ENCODE measurements around the gene KCNJ14.

DNA sequence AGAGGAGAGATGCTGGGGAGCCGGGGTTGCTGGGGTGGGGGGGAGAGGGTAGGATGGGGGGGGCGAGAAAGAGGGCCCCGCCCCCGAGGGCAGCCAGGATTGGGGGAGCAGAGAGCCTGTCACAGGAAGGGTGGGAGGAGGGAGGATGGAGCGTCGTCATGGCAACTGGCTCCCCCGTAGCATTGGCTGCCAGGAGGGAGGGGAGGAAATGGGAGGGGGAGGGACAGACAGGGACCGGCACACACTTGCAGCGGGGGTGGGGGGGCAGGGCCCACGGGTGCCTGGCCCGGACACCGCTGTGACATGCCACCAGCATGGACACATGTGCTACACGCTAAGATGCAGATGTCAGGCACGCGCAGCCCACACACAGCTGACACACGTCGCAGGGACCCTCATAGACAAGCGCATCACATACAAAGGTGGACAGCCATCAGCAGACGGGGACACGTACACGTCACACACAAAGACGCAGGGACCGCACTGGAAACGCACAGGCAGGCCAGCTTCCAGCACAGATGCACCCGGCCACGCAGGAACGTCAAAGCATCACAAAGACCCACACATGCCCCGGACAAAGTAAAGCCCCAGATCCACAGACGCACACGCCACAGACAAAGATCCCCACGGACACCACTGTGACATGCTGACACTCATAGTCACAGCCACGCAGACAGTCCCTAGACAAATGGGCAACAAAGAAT, 56.6 kb downstream of the KCNJ14 start, which contains the start of gene LMTK3:
- TF ChIP-seq EZH2phosphoT487 (IDR thresholded peaks at IDR 0.05; ENCODE audit: borderline replicate concordance, low read length) (no peak), EZH2 (IDR thresholded peaks at IDR 0.05; ENCODE audit: low read length, unreplicated experiment) (no peak)
- TF ChIP-seq, protein P1, sequence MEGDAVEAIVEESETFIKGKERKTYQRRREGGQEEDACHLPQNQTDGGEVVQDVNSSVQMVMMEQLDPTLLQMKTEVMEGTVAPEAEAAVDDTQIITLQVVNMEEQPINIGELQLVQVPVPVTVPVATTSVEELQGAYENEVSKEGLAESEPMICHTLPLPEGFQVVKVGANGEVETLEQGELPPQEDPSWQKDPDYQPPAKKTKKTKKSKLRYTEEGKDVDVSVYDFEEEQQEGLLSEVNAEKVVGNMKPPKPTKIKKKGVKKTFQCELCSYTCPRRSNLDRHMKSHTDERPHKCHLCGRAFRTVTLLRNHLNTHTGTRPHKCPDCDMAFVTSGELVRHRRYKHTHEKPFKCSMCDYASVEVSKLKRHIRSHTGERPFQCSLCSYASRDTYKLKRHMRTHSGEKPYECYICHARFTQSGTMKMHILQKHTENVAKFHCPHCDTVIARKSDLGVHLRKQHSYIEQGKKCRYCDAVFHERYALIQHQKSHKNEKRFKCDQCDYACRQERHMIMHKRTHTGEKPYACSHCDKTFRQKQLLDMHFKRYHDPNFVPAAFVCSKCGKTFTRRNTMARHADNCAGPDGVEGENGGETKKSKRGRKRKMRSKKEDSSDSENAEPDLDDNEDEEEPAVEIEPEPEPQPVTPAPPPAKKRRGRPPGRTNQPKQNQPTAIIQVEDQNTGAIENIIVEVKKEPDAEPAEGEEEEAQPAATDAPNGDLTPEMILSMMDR (conservative IDR thresholded peaks at IDR 0.05; ENCODE audit: low read depth, low read length), result no peak

Measured in PC-3 (cell line).